ENCODE data around the gene PRKCE. TPM values are rescaled to one million over a fixed set of nuclear protein-coding genes. Genes with fewer than 3 reads are reported as not detected.
"Not testable (repeated sequence)": the region's sequence is repeated elsewhere in the genome, so short reads cannot be mapped to it uniquely, and the experiment has no call there.

Gene PRKCE
- total RNA-seq, 2 donors from 2014 or later = 21.7 to 26.9 TPM

DNA sequence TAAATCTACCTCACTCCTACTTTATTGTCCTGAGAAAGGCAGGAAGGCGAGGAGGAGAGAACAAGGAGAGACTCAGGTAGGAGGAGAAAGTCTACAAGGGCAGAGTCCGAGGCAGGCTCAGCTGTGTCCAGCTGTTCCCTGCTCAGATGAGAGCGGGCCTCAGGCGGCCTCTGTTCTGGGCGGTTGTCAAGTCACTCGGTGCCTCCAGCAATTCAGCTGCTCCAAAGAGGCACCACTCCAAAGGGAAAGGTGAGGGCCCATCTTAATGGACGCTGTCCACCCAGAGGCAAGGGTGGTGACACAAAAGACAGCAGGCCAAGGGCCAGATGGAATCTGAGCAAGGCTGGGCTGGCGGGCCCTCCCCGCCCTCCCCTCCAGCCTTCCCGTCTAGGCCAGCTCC is 544.3 kb downstream of the PRKCE start:
- intact Hi-C loops (cut with DNase I) = no loop called here
- no peak for DNase-seq (ENCODE audit: low spot score)

GRCh38 chr2:46196871-46197462 is 545.5 kb downstream of the PRKCE start:
- no peak for DNase-seq (ENCODE audit: low spot score)
- intact Hi-C loops (cut with DNase I) = loop anchor here in 1 of 2 donors (1.0 kb wide), 1 partner anchor 31 kb away; no protein-coding TSS in a partner anchor

GRCh38 chr2:46197672-46198071 is 546.2 kb downstream of the PRKCE start:
- DNase-seq (ENCODE audit: low spot score) = no peak
- intact Hi-C loops (cut with DNase I) = loop anchor here in 1 of 2 donors (1.0 kb wide), 1 partner anchor 31 kb away; no protein-coding TSS in a partner anchor

DNA sequence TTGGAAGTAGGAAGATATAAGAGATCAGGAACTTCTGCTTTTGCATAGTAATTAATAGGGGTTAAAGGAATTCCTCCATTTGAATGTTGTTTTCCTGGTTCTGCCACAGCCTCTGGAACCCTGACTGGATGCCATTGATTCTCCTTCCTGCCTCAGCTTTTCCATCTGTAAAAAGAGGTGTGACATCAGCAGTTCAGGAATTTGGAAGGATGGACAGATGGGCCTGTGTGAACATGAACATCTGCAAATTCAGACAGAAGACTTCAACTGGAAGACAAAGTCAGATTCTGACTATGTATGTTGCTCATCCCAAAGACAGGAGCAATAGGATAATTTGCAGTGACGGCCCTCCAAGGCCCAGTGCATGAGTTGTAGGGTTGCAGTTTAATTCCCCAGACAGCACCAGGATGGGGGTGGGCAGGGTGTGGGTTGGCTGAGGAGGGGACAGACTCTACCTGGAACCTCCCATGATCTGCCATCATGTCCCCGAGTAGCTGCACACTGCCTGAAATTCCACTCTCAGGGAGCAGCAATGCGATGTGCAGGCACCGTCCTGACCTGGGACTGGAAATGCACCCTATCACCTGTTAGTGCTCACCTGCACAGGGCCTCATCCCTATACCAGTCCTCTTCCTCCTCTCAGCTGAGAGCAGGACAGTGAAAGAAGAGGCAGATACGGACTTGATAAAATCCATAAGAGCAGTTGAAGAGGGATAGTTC is 546.8 kb downstream of the PRKCE start:
- intact Hi-C loops (cut with DNase I) = no loop called here
- DNase-seq (ENCODE audit: low spot score) = no peak

DNA sequence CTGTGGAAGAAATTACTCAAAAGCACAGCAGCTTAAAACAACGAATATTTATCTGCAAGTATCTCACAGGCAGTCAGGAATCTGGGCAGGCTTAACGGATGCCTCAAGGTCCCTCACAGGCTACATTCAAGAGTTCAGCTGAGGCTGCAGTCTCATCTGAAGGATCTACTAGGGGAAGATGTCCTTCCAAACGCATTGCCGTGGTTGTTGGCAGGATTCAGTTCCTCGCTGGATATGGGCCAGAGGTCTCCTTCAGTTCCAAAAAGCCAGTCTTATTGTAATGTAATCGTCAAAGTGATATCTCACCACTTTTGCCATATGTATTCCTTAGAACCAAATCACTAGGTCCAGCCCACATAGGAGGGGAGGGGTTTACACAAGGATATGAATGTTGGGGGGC is 547.5 kb downstream of the PRKCE start:
- intact Hi-C loops (cut with DNase I) = no loop called here
- DNase-seq (ENCODE audit: low spot score) = no peak

GRCh38 chr2:46200100-46200690 is 548.7 kb downstream of the PRKCE start:
- DNase-seq (ENCODE audit: low spot score) = no peak
- intact Hi-C loops (cut with DNase I) = no loop called here

- intact Hi-C loops (cut with DNase I) = no loop called here
Measured at GRCh38 chr2:46200861-46201605, 549.6 kb downstream of the PRKCE start.

DNA sequence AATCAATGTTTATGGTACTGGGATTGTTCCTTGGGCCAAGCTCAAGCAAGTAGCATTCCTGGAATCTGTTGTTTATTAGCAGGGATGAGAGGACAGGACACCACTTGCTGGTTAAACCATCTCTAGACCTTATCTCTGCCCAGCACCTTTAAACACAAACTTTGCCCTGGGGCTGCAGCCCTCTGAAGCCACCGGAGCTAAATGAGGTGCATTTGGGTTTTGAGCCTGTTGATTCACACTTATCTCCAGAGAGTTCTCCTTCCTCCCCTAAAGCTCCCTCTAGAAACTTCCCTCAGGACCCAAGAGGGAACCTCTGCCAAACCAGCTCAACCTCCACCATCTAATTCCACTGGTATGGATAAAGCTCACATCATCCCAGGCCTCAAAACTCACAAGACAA is 551.0 kb downstream of the PRKCE start:
- no peak for DNase-seq (ENCODE audit: low spot score)
- intact Hi-C loops (cut with DNase I) = no loop called here

More at GRCh38 chr2:46200861-46201605, 549.6 kb downstream of the PRKCE start:
- no peak for DNase-seq (ENCODE audit: low spot score)

- DNase-seq (ENCODE audit: low spot score) = no peak
- intact Hi-C loops (cut with DNase I) = no loop called here
Measured at GRCh38 chr2:46202987-46203386, 551.5 kb downstream of the PRKCE start.

DNA sequence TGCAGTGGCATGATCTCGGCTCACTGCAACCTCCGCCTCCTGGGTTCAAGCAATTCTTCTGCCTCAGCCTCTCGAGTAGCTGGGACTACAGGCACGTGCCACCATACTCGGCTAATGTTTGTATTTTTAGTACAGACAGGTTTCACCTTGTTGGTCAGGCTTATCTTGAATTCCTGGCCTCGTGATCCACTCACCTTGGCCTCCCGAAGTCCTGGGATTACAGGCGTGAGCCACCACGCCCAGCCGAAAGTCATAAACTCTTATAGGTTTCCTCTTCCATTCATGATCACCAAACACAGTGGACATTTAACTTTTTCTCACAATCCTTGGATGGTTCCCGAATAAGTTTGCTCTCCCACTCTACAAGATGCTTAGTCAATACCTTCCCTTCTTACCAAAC is 552.2 kb downstream of the PRKCE start:
- DNase-seq (ENCODE audit: low spot score); intact Hi-C loops (cut with DNase I): not testable (repeated sequence)

- no peak for DNase-seq (ENCODE audit: low spot score)
- intact Hi-C loops (cut with DNase I) = no loop called here
Measured at GRCh38 chr2:46207591-46207990, 556.1 kb downstream of the PRKCE start.

DNA sequence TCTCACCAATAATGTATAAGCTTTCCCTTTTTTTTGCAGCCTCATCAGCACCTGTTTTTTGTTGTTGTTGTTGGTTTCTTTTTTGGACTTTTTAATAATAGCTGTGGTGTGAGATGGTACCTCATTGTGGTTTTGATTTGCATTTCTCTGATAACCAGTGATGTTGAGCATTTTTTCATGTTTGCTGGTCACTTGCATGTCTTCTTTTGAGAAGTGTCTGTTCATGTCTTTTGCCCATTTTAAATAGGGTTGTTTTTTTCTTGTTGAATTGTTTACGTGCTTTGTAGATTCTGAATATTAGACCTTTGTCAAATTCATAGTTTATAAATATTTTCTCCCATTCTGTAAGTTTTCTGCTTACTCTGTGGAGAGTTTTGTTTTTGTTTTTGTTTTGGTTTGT is 557.3 kb downstream of the PRKCE start:
- intact Hi-C loops (cut with DNase I) = no loop called here
- DNase-seq (ENCODE audit: low spot score) = no peak

- DNase-seq (ENCODE audit: low spot score) = no peak
- intact Hi-C loops (cut with DNase I) = no loop called here
Measured at GRCh38 chr2:46210063-46210462, 558.6 kb downstream of the PRKCE start.

DNA sequence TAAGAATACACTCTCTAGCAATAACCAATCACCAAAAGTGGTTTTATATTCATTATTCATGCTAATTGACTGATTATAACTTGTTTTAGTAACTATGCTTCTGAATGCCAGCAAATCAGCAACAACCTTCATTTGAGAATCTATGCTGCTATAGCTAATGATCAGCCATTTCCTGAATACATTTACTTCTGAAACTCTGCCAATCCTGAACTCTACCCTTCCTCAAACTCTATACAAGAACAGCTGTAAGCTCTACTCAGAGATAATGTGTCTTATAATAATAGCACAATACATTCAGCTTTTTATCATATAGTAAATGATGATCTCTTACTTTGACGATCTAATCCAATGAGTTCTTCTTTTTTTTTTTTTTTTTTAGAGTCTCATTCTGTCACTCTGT is 560.0 kb downstream of the PRKCE start:
- no peak for DNase-seq (ENCODE audit: low spot score)
- intact Hi-C loops (cut with DNase I) = no loop called here

GRCh38 chr2:46213906-46214305 is 562.4 kb downstream of the PRKCE start:
- intact Hi-C loops (cut with DNase I) = no loop called here
- no peak for DNase-seq (ENCODE audit: low spot score)

DNA sequence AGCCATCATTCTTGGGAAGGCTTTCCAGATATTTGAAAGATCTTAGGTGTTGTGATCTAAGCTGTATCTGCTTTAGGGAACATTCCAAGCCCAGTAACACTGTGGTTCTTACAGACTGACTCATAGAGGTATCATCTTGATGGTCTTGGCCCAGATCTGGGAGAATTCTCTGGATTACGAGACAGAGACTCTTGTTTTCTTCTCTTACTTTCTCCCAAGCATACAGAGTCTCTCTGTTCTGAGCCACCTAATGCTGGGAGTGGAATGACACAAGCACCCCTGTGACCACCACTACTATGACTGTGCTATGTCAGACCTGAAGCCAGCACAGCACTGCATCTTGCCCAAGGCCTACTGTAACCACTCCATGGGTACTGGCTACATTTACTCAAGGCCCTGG is 564.7 kb downstream of the PRKCE start:
- no peak for DNase-seq (ENCODE audit: low spot score)
- intact Hi-C loops (cut with DNase I) = no loop called here

- DNase-seq (ENCODE audit: low spot score); intact Hi-C loops (cut with DNase I): not testable (repeated sequence)
Measured at GRCh38 chr2:46223514-46223913, 572.0 kb downstream of the PRKCE start.

DNA sequence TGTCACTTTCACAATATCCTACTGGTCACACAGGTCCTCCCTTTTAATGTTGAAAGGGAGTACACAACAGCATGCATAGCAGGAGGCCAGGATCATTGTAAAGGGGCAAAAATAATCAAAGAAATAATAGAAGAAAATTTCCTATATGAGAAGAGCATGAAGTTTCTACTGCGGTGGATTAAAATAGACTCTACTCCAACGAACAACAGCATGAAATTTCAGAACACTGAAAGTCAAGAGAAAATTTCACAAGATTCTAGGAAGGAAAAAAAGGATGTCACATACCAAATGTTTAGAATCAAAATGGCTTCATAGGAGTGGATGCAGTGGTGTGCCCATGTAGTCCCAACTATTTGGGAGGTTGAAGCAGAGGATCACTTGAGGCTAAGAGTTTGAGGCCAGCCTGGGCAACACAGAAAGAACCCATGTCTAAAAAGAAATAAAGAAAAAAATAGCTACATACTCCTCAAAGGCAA is 573.7 kb downstream of the PRKCE start:
- intact Hi-C loops (cut with DNase I) = no loop called here
- no peak for DNase-seq (ENCODE audit: low spot score)

GRCh38 chr2:46225730-46226129 is 574.3 kb downstream of the PRKCE start:
- no peak for DNase-seq (ENCODE audit: low spot score)
- intact Hi-C loops (cut with DNase I) = no loop called here

DNA sequence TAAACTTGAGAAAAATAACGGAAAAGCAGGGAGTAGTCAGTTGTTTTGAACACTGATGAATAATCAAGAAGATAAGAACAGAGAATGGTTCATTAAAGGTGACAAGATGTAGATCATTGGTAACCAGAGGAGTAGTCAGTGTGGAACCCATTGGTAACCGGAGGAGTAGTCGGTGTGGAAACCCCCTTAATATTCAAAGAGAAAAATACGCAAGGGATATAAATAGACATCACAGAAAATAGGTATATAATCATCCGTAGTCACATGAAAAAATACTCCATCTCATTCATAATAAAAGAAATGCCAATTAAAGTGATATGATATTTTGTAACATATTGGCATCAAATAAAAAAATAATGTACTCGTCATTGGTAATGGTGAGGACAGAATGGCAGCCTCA is 575.1 kb downstream of the PRKCE start:
- DNase-seq (ENCODE audit: low spot score) = no peak

More for the DNA sequence above, 575.1 kb downstream of the PRKCE start:
- intact Hi-C loops (cut with DNase I) = no loop called here

All from posterior vena cava (tissue), 2 donors.